Mesodermal cell (in vitro differentiated cells): Measurements from ENCODE around the gene SPATC1L.
"Not testable (repeated sequence)": the region's sequence is repeated elsewhere in the genome, so short reads cannot be mapped to it uniquely, and the experiment has no call there.

Experiments used
- H3K27ac ChIP-seq: 2 replicates; pipeline ENCODE4 v1.7.0; 2013; ENCODE audit warnings: mild to moderate bottlenecking, low read depth, low read length, moderate library complexity; ENCODE audit not compliant: severe bottlenecking
- H3K36me3 ChIP-seq: 2 replicates; pipeline ENCODE4 v1.7.1; 2013; ENCODE audit warnings: mild to moderate bottlenecking, low read length, moderate library complexity; ENCODE audit not compliant: control insufficient read depth, insufficient read depth
- H3K4me1 ChIP-seq: one replicate; pipeline ENCODE4 v1.7.1; 2013; ENCODE audit warnings: mild to moderate bottlenecking, low read length; ENCODE audit not compliant: insufficient read depth, control insufficient read depth, poor library complexity, severe bottlenecking
- H3K4me3 ChIP-seq: 2 replicates; pipeline ENCODE4 v1.7.0; 2013; ENCODE audit warnings: low read length, control low read depth, mild to moderate bottlenecking; ENCODE audit not compliant: insufficient read depth, poor library complexity, severe bottlenecking; ENCODE audit errors: extremely low read depth
- H3K9me3 ChIP-seq: 2 replicates; pipeline ENCODE4 v1.7.1; 2013; ENCODE audit warnings: mild to moderate bottlenecking, low read length, moderate library complexity; ENCODE audit not compliant: control insufficient read depth
- WGBS, 2 experiments: methylation state at CpG; one replicate each; pipeline ENCODE4 v1.1.5; 2013; ENCODE audit warnings: missing lambda C conversion rate in 2 of 2; ENCODE audit not compliant: insufficient coverage in 2 of 2; 5-methylcytosine and 5-hydroxymethylcytosine counted together

Gene SPATC1L

DNA sequence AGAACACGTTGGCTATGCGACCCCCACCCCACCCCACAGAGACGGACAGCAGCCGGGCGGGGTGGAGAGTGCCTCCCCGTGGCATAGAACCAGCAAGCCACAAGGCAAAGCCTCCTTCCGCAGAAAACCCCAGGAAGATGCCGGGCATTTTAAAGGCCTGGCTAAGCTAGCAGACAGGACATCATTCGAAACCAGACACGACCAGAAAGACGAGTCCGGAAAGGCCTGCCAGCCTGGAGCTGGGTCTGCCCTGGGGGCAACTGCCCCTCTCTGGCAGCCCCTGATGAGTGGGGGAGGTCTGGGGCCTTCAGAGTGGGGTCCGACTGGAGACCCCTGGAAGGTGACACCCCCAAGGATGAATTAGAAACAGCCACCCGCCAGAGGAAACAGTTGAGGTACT lies 37.4 kb downstream of the SPATC1L start:
- peaks cover 6% of the 10 kb centered on the region for H3K4me1 ChIP-seq
- no peaks in the 10 kb centered on the region for H3K36me3 ChIP-seq
- H3K9me3 ChIP-seq = no peaks in the 10 kb centered on the region
- no peak overlapping the region for H3K27ac ChIP-seq
- 72 to 73% methylated on average over 9 to 11 of the region's 14 CpGs for WGBS, 2 experiments
- H3K4me3 ChIP-seq = no peak overlapping the region

- WGBS, 2 experiments = 93 to 95% methylated on average over 35 to 43 of the region's 60 CpGs
- Histone ChIP-seq H3K4me1 (peaks cover 6% of the 10 kb centered on the region), H3K9me3 (no peaks in the 10 kb centered on the region), H3K4me3 (no peak overlapping the region), H3K36me3 (no peaks in the 10 kb centered on the region), H3K27ac (no peak overlapping the region)
Measured at GRCh38 chr21:46145840-46146691, 38.2 kb downstream of the SPATC1L start.

- Histone ChIP-seq H3K27ac (no peak overlapping the region), H3K36me3 (no peaks in the 10 kb centered on the region), H3K4me3 (no peak overlapping the region), H3K9me3 (no peaks in the 10 kb centered on the region), H3K4me1 (peaks cover 6% of the 10 kb centered on the region)
- WGBS, 2 experiments = 97 to 98% methylated on average over 27 to 37 of the region's 51 CpGs
Measured at GRCh38 chr21:46145159-46145839, 39.0 kb downstream of the SPATC1L start.

DNA sequence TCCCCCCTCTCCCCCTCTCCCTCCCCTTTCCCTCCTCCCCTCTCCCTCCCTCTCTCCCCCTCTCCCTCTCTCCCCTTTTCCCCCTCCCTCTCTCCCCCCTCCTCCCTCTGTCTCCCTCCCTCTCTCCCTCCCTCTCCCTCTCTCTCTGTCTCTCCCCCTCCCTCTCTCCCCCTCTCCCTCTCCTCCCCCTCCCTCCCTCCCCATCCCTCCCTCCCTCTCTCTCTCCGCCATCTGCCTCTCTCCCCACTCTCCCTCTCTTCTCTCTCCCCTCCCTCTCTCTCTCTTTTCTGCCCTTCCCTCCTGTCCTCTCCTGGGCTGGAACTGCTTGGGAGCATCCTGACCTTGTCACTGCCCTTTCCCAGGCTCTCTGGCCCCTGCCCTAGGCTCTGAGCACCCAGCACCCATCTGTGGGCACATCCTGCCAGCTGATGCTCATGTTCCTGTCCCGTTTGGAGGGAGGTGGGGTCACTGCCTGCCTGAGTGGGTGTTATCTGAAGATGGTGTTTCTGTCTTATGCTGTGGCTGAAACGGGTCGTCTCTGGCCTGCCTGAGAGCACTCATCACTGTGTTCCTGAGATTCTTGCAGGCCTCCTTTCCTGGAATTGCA lies 39.7 kb downstream of the SPATC1L start:
- H3K27ac ChIP-seq = peak overlapping the region; percentile 29
- H3K9me3 ChIP-seq = no peaks in the 10 kb centered on the region
- H3K4me1 ChIP-seq = peaks cover 6% of the 10 kb centered on the region
- no peak overlapping the region for H3K4me3 ChIP-seq
- 25 to 40% methylated on average over 2 of the region's 4 CpGs for WGBS, 2 experiments
- no peaks in the 10 kb centered on the region for H3K36me3 ChIP-seq

- whole genome bisulfite sequencing, 2 experiments = 90 to 93% methylated on average over 16 to 17 of the region's 21 CpGs
Measured at GRCh38 chr21:46142582-46143473, 41.4 kb downstream of the SPATC1L start.

DNA sequence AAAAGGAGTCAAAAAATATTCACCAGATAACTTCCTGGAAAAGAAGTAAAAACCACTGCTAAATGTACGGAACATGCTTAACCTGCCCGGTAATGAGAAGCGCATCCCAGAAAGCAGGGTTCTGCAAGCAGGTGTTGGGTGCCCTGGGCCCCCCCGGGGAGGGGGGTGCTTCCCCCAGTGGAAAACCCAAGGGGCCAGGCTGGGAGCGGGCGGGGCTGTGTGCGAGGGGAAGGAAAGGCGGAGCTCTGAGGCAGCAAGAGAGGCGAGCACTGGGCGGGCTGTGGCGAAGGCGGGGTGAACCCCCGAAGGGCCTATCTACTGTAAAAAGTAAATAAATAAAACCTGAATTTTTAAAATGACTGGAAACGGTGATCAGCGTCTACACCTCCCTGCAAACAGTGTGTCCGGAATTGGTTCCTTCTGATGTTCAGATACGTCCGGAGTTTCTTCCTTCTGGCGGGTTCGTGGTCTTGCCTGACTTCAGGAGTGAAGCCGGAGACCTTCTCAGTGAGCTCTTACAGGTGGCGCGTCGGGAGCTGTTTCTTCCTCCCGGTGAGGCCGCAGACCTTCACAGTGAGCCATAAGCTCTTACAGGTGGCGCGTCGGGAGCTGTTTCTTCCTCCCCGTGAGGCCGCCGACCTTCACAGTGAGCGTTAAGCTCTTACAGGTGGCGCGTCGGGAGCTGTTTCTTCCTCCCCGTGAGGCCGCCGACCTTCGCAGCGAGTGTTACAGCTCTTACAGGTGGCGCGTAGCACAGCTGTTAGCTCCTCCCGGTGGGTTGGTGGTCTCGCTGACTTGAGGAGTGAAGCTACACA lies 42.3 kb downstream of the SPATC1L start:
- Histone ChIP-seq H3K36me3 (no peaks in the 10 kb centered on the region), H3K4me3 (no peak overlapping the region), H3K27ac (no peak overlapping the region), H3K9me3 (no peaks in the 10 kb centered on the region), H3K4me1 (peaks cover 4% of the 10 kb centered on the region)
- WGBS, 2 experiments = 95 to 96% methylated on average over 36 to 40 of the region's 45 CpGs

More at GRCh38 chr21:46142582-46143473, 41.4 kb downstream of the SPATC1L start:
- Histone ChIP-seq H3K27ac (no peak overlapping the region), H3K4me3 (no peak overlapping the region), H3K9me3 (no peaks in the 10 kb centered on the region), H3K4me1 (peaks cover 6% of the 10 kb centered on the region), H3K36me3 (no peaks in the 10 kb centered on the region)

DNA sequence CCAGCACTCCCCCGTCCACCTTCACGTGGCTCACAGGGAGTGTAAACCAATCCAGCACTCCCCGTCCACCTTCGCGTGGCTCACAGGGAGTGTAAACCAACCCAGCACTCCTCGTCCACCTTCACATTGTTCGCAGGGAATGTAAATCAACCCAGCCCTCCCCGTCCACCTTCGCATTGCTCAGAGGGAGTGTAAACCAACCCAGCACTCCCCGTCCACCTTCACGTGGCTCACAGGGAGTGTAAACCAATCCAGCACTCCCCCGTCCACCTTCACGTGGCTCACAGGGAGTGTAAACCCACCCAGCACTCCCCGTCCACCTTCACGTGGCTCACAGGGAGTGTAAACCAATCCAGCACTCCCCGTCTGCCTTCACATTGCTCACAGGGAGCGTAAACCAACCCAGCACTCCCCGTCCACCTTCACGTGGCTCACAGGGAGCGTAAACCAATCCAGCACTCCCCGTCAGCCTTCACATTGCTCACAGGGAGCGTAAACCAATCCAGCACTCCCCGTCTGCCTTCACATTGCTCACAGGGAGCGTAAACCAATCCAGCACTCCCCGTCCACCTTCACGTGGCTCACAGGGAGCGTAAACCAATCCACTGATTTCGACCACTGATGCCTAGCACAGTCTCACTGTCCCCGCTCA lies 43.8 kb downstream of the SPATC1L start:
- not testable (repeated sequence) for H3K27ac ChIP-seq, H3K4me1 ChIP-seq, H3K9me3 ChIP-seq, H3K4me3 ChIP-seq, H3K36me3 ChIP-seq
- 87 to 88% methylated on average over 23 to 29 of the region's 29 CpGs for whole genome bisulfite sequencing, 2 experiments

- 81% methylated on average over 6 to 12 of the region's 15 CpGs for WGBS, 2 experiments
Measured at GRCh38 chr21:46139686-46140085, 44.6 kb downstream of the SPATC1L start.

GRCh38 chr21:46138383-46138970 lies 45.8 kb downstream of the SPATC1L start:
- 94 to 95% methylated on average over 23 to 28 of the region's 28 CpGs for WGBS, 2 experiments
- H3K9me3 ChIP-seq = no peaks in the 10 kb centered on the region
- no peaks in the 10 kb centered on the region for H3K4me1 ChIP-seq
- no peak overlapping the region for H3K27ac ChIP-seq
- no peaks in the 10 kb centered on the region for H3K36me3 ChIP-seq
- H3K4me3 ChIP-seq = no peak overlapping the region

More at GRCh38 chr21:46139686-46140085, 44.6 kb downstream of the SPATC1L start:
- H3K4me1 ChIP-seq = no peaks in the 10 kb centered on the region
- no peak overlapping the region for H3K27ac ChIP-seq
- no peaks in the 10 kb centered on the region for H3K9me3 ChIP-seq
- no peak overlapping the region for H3K4me3 ChIP-seq
- H3K36me3 ChIP-seq = no peaks in the 10 kb centered on the region
